NB4 (cell line): ENCODE results near the gene MTFP1.

Experiments used
- DNase-seq: peaks from one replicate; pipeline ENCODE4 v3.0.0; 2010; ENCODE audit warnings: low read depth
- H3K4me3 ChIP-seq: one replicate; pipeline ENCODE4 v1.5.1; 2011; ENCODE audit warnings: mild to moderate bottlenecking, low read depth, low read length, moderate library complexity
- CTCF ChIP-seq: IDR thresholded peaks from one replicate; pipeline ENCODE4 v1.5.1; 2012; ENCODE audit warnings: low read depth, low read length
- MAX ChIP-seq: IDR thresholded peaks from 2 replicates; pipeline ENCODE4 v1.6.1; 2011; ENCODE audit warnings: low read depth, low read length
- MYC ChIP-seq: IDR thresholded peaks from 2 replicates; pipeline ENCODE4 v1.6.1; 2011; ENCODE audit warnings: low read depth, low read length
- POLR2A ChIP-seq: IDR thresholded peaks from 2 replicates; pipeline ENCODE4 v1.6.1; 2011; ENCODE audit warnings: mild to moderate bottlenecking; ENCODE audit not compliant: insufficient read length; ENCODE audit errors: extremely low read depth

MTFP1 gene

GRCh38 chr22:30470655-30471054, 45.1 kb downstream of the MTFP1 start:
- no peak overlapping the region for H3K4me3 ChIP-seq
- TF ChIP-seq MYC: no peak
- no peak for TF ChIP-seq CTCF
- TF ChIP-seq POLR2A: no peak
- TF ChIP-seq MAX: no peak
- DNase-seq: no peak

GRCh38 chr22:30471616-30472318, 46.2 kb downstream of the MTFP1 start, which contains the start of gene SEC14L3:
TSS of gene SEC14L3 (minus strand) at chr22:30472017. CDS start at chr22:30471958, 59 bp downstream.
- DNase-seq: no peak
- TF ChIP-seq CTCF: no peak
- TF ChIP-seq MAX: no peak
- TF ChIP-seq MYC: no peak
- TF ChIP-seq POLR2A: no peak
- no peak within 1 kb of the TSS for H3K4me3 ChIP-seq

GRCh38 chr22:30472994-30473720, 47.6 kb downstream of the MTFP1 start:
- no peak overlapping the region for H3K4me3 ChIP-seq
- no peak for DNase-seq
- TF ChIP-seq MYC (no peak), CTCF (no peak), MAX (no peak)

GRCh38 chr22:30474121-30474520, 48.6 kb downstream of the MTFP1 start:
- TF ChIP-seq POLR2A (no peak), CTCF (no peak), MYC (no peak), MAX (no peak)
- H3K4me3 ChIP-seq: no peak overlapping the region
- no peak for DNase-seq

- TF ChIP-seq MAX (no peak), MYC (no peak), POLR2A (no peak), CTCF (no peak)
- DNase-seq: no peak
- no peak overlapping the region for H3K4me3 ChIP-seq
Measured at GRCh38 chr22:30474683-30475424, 49.3 kb downstream of the MTFP1 start.
